ENCODE measurements around the gene DPYSL4. TPM values are rescaled to one million over a fixed set of nuclear protein-coding genes. Genes with fewer than 3 reads are reported as not detected.

DPYSL4 gene
- total RNA-seq, 1 experiment from 2014 or later, result 9.9 TPM

GRCh38 chr10:132192991-132193665 lies 6.4 kb downstream of the DPYSL4 start:
- in situ Hi-C loops (cut with HindIII; ENCODE audit: low pct_unique_long_range_greater_than_20kb, low sequenced_read_pairs), result no loop called here
- no peak overlapping the region for H3K27ac ChIP-seq (ENCODE audit: low read length)

GRCh38 chr10:132193907-132194552 lies 7.3 kb downstream of the DPYSL4 start:
- DNase-seq (ENCODE audit: low read depth, low spot score) (no peak), ATAC-seq (peak; percentile 18)
- POLR2A ChIA-PET, result no interaction called here
- no peaks in the 10 kb centered on the region for H3K9me3 ChIP-seq (ENCODE audit: control insufficient read depth, insufficient read depth, low read depth, low read length)
- H3K36me3 ChIP-seq (ENCODE audit: control insufficient read depth, insufficient read depth, low read length), result no peaks in the 10 kb centered on the region
- no peak overlapping the region for H3K4me3 ChIP-seq (ENCODE audit: low read depth in 2 of 2, low read length in 2 of 2)
- no peak overlapping the region for H3K27ac ChIP-seq (ENCODE audit: low read length)
- CTCF ChIA-PET, result interaction anchor here (0.6 kb wide), 1 partner anchor 521 kb away, joined by 3 read pairs; no protein-coding TSS in a partner anchor
- no peaks in the 10 kb centered on the region for H3K4me1 ChIP-seq (ENCODE audit: control insufficient read depth, insufficient read depth, low read length)
- TF ChIP-seq TCF7L2 (IDR thresholded peaks at IDR 0.05; ENCODE audit: low read depth, low read length) (no peak), REST (IDR thresholded peaks at IDR 0.05; ENCODE audit: insufficient read depth in 1 of 2, low read depth in 2 of 2, low read length in 1 of 2) (peak; percentile 96 to 97)
- in situ Hi-C loops (cut with HindIII; ENCODE audit: low pct_unique_long_range_greater_than_20kb, low sequenced_read_pairs), result no loop called here
- intact Hi-C loops (cut with micrococcal nuclease; ENCODE audit: unreplicated experiment), result no loop called here
- no TSS peak for BruUV-seq (replicated peaks)
- no peaks in the 10 kb centered on the region for H3K27me3 ChIP-seq (ENCODE audit: control insufficient read depth, insufficient read depth, low read length)

More at GRCh38 chr10:132192991-132193665, 6.4 kb downstream of the DPYSL4 start:
- ATAC-seq (no peak), DNase-seq (ENCODE audit: low read depth, low spot score) (no peak)
- intact Hi-C loops (cut with micrococcal nuclease; ENCODE audit: unreplicated experiment), result no loop called here
- TF ChIP-seq TCF7L2 (IDR thresholded peaks at IDR 0.05; ENCODE audit: low read depth, low read length) (no peak), CTCF (IDR thresholded peaks at IDR 0.05) (no peak), SIN3A (IDR thresholded peaks at IDR 0.05; ENCODE audit: borderline replicate concordance, insufficient read depth, low read depth, low read length) (no peak), REST (IDR thresholded peaks at IDR 0.05; ENCODE audit: insufficient read depth in 1 of 2, low read depth in 2 of 2, low read length in 1 of 2) (no peak), POLR2AphosphoS5 (IDR thresholded peaks at IDR 0.05; ENCODE audit: low read depth, low read length) (no peak)
- H3K27me3 ChIP-seq (ENCODE audit: control insufficient read depth, insufficient read depth, low read length), result no peaks in the 10 kb centered on the region
- POLR2A ChIA-PET, result no interaction called here
- no peaks in the 10 kb centered on the region for H3K36me3 ChIP-seq (ENCODE audit: control insufficient read depth, insufficient read depth, low read length)
- no peak overlapping the region for H3K4me3 ChIP-seq (ENCODE audit: low read depth in 2 of 2, low read length in 2 of 2)
- no peaks in the 10 kb centered on the region for H3K4me1 ChIP-seq (ENCODE audit: control insufficient read depth, insufficient read depth, low read length)
- no TSS peak for BruUV-seq (replicated peaks)
- CTCF ChIA-PET, result interaction anchor here (0.6 kb wide), 1 partner anchor 522 kb away, joined by 3 read pairs; no protein-coding TSS in a partner anchor
- H3K9me3 ChIP-seq (ENCODE audit: control insufficient read depth, insufficient read depth, low read depth, low read length), result no peaks in the 10 kb centered on the region

Measured in Panc1 (cell line).